HG03520 (cell line): ENCODE results near the gene METTL15.
"Not testable (repeated sequence)": the region's sequence is repeated elsewhere in the genome, so short reads cannot be mapped to it uniquely, and the experiment has no call there.

Experiments used
- ATAC-seq: cut with Tn5 transposase; IDR thresholded peaks from one replicate; pipeline ENCODE4 v1.9.1; 2021; ENCODE audit warnings: mild to moderate bottlenecking, moderate library complexity; ENCODE audit not compliant: unreplicated experiment

Gene METTL15

GRCh38 chr11:28378095-28378494, 269.9 kb downstream of the METTL15 start:
- not testable (repeated sequence) for ATAC-seq
